ENCODE results near the gene CCDC116. TPM values are rescaled to one million over a fixed set of nuclear protein-coding genes. Genes with fewer than 3 reads are reported as not detected.

CCDC116 gene
- total and polyA plus RNA-seq, 5 experiments from 2014 or later: 0.34 to 0.93 TPM; not detected in 3

DNA sequence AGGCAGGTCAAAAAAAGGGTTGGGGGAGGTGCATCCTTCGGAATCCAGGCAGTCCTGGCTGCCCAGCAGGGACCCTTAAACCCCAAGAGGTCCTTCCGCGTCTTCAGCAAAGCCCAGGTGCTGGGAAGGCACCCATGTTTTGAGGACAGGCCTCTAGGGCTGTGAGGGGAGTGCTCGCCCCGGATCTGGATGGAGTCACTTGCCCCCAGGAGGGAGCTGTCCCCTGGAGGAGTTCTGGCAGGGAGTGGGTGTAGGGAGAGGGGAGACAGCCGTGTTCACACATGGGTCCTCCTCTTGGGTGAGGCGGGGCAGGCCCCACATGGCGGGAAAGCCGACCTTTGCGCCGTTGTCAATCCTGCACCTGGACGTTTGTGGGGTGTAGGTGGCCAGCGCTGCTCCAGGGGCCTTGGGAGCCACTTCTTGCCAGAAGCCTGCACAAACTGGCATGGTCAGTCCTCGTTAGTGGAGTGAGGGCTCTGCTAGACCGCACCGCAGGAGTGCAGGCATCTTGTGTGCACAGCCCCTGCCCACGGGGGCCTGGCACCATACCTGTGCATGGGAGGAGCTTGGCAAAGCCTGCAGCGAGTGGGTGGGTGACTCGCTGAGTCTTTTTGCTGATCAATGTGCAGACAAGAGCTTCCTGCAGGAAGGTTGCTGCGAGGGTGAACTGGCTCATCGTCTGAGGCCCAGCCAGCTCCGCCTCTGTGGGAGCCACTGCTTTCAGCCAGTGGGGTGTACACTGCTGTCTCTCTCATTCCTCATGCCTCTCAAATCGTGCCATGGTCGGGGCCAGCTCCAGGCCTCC lies 49.2 kb downstream of the CCDC116 start:
- H3K4me3 Mint-ChIP-seq: no peak overlapping the region
- no peak for ATAC-seq
- no peaks in the 10 kb centered on the region for H3K9me3 Mint-ChIP-seq
- peak in 1 of 10 donors; percentile 60 for DNase-seq
- H3K27ac Mint-ChIP-seq: peak overlapping the region in 1 of 10 donors; percentile 72
- H3K4me1 Mint-ChIP-seq: peaks cover 0 to 5% (median 2%) of the 10 kb centered on the region in 4 donors
- peaks cover 0 to 57% (median 8%) of the 10 kb centered on the region in 3 donors for H3K36me3 Mint-ChIP-seq
- POLR2A ChIA-PET: no interaction called here
- no peaks in the 10 kb centered on the region for H3K27me3 Mint-ChIP-seq

DNA sequence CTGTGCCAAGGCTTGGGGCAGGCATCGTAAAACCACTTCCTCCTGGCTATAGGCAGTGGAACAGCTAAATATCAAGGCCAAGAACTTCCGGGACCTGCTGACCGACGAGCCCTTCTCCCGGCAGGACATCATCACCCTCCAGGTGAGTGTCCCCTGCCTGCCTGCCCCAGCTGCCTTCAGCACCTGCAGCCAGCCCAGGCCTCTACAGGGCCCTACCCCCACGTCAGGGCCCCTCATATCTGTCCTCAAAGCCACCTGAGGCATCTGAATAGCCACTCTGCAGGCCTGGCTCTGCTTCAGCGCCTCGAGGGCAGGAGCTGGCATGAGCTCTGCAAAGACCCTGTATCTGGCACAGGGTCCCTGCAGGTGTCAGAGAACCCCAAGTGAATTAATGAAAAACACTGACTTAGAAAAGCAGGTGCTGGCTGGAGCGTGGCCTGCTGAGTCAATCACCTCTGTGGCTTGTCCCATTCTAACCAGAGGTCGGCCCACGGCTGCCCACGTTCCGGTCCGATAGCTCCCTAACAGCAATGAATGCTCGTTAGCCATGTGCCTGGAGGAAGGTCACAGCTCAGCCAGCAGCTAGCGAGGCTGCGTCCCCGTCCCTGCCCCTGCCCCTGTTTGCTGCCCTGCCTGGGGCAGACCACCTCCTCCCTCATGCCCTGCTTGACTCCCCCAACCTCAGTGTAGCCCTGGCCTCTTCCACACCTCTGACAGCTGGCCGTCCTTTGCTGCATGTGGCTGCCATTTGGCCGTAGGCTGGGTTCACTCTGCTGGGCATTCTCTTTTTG lies 50.0 kb downstream of the CCDC116 start:
- Mint-ChIP-seq H3K27ac (no peak overlapping the region), H3K36me3 (peaks cover 0 to 58% (median 6%) of the 10 kb centered on the region in 3 donors), H3K9me3 (no peaks in the 10 kb centered on the region), H3K27me3 (no peaks in the 10 kb centered on the region), H3K4me3 (no peak overlapping the region), H3K4me1 (peaks cover 0 to 5% (median 2%) of the 10 kb centered on the region in 4 donors)
- ATAC-seq (no peak), DNase-seq (peak in 1 of 10 donors; percentile 16)
- POLR2A ChIA-PET: no interaction called here

DNA sequence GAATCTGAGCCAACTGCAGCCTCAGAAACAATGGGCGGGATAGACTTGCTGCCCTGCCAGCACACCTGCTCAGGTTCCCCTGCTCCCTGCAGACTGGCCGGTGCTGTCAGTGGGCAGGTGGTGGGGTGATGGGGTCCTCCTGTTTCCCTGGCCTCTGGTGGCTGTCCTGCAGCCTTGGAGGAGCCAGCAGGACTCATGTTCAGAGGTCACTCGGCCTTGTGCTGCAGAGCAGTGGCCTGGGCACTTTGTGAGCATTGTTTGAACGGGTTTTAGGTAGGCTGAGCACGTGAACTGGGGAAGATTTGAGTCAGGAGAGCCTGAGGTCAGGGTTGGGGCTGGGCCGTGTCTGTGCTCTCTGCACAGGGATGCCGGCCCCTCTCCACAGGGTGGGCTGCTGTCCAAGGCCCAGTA lies 50.8 kb downstream of the CCDC116 start:
- Mint-ChIP-seq H3K27me3 (no peaks in the 10 kb centered on the region), H3K4me1 (peaks cover 0 to 5% (median 0%) of the 10 kb centered on the region in 4 donors), H3K4me3 (no peak overlapping the region), H3K36me3 (peaks cover 0 to 62% (median 6%) of the 10 kb centered on the region in 3 donors), H3K9me3 (no peaks in the 10 kb centered on the region), H3K27ac (peak overlapping the region in 2 of 10 donors; percentile 1 to 3)
- POLR2A ChIA-PET: no interaction called here
- DNase-seq (peak in 1 of 10 donors; percentile 53), ATAC-seq (no peak)

DNA sequence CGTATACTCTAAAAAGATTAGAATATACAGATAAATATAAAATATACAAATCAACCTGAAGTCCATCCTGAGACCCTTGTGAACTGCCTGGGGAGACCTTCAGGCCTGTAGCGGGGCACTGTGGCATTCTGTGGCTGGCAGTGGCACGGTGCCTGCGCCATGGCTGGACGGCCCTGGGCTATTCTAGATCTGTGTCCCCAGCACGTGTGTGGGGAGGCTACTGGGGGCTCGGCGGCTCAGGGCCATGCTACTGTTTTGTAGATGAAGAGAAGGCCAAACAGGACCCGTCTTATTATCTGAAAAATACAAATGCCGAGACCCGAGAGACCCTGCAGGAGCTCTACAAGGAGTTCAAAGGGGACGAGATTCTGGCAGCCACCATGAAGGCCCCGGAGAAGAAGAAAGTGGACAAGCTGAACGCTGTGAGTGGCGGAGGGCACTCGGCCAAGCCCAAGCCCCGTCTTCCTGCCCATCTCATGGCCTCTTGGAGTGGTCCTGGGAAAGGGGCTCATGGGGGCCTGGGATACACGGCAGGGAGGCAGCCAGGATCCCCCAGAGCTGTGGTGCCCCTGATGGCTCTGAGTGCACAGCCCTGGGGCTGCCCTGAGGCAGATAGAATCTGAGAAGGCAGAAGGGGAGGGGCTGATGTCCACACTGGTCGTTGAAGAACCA lies 52.1 kb downstream of the CCDC116 start:
- H3K36me3 Mint-ChIP-seq: peaks cover 0 to 68% (median 3%) of the 10 kb centered on the region in 3 donors
- POLR2A ChIA-PET: interaction anchor here (1.5 kb wide), 1 partner anchor 19 kb away, joined by 5 read pairs; the partner anchor contains the start of gene PPIL2

DNA sequence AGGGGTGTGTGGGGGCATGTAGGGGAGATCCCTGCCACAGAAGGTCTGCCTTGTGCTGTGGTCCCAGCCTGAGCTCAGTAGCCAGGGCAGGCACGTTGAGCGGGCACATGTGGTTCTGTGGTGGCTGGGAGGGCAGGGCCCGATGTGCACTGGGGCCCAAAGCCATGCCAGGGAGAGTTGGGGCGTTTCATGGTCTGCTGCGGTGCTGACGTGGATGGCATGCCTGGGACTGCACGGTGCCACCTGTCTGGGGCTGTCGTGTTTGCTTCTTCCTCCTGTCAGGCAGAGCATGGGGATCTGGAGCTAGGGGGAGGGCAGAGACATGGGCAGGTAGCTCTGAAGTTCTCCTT lies 52.6 kb downstream of the CCDC116 start:
- peaks cover 0 to 71% (median 3%) of the 10 kb centered on the region in 3 donors for H3K36me3 Mint-ChIP-seq
- POLR2A ChIA-PET: interaction anchor here (1.5 kb wide), 1 partner anchor 19 kb away, joined by 5 read pairs; the partner anchor contains the start of gene PPIL2
- H3K27ac Mint-ChIP-seq: peak overlapping the region in 3 of 10 donors; percentile 46 to 62 (median 56)
- no peaks in the 10 kb centered on the region for H3K27me3 Mint-ChIP-seq
- peaks cover 0 to 10% (median 3%) of the 10 kb centered on the region in 4 donors for H3K4me1 Mint-ChIP-seq
- ATAC-seq (no peak), DNase-seq (no peak)
- no peak overlapping the region for H3K4me3 Mint-ChIP-seq
- H3K9me3 Mint-ChIP-seq: no peaks in the 10 kb centered on the region

More for the DNA sequence above, 52.1 kb downstream of the CCDC116 start:
- Mint-ChIP-seq H3K27me3 (no peaks in the 10 kb centered on the region), H3K4me3 (no peak overlapping the region), H3K4me1 (peaks cover 0 to 9% (median under 1%) of the 10 kb centered on the region in 4 donors), H3K27ac (peak overlapping the region in 1 of 10 donors; percentile 56), H3K9me3 (no peaks in the 10 kb centered on the region)
- no peak for ATAC-seq
- DNase-seq: peak in 1 of 10 donors; percentile 48

DNA sequence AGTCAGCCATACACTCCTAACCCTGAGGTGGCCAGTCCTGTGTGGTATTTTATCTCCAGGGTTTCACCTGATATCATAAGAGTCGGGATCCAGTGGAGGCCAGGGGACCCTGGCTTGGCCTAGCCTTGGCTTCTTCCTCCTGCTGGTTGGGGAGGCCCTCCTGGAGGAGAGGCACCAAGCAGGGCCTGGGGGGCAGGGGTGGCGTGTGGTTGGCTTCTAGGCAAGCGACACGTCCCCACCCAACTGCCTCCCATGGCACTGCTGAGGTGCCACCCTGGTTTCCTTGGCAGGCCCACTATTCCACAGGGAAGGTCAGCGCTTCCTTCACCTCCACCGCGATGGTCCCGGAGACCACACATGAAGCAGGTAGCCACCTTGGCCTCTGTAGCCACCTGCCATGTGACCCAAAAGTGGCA lies 53.6 kb downstream of the CCDC116 start:
- H3K36me3 Mint-ChIP-seq: peaks cover 0 to 76% (median 3%) of the 10 kb centered on the region in 3 donors
- H3K27ac Mint-ChIP-seq: no peak overlapping the region

More for the DNA sequence above, 53.6 kb downstream of the CCDC116 start:
- peaks cover 0 to 11% (median 5%) of the 10 kb centered on the region in 4 donors for H3K4me1 Mint-ChIP-seq
- ATAC-seq: no peak
- peak in 1 of 10 donors; percentile 43 for DNase-seq
- POLR2A ChIA-PET: no interaction called here
- no peak overlapping the region for H3K4me3 Mint-ChIP-seq
- no peaks in the 10 kb centered on the region for H3K9me3 Mint-ChIP-seq
- H3K27me3 Mint-ChIP-seq: no peaks in the 10 kb centered on the region

Small RNA genes within 50 kb of the gene (microRNA-seq; reads per million reads assigned to microRNA genes)
- gene MIR130B (ENCODE audit: borderline microRNAs expressed) (64.3 reads per million, percentile 58 among the genes with 10 or more reads in this experiment), gene MIR301B (ENCODE audit: borderline microRNAs expressed) (not detected)

Other genes with a start within 250 kb of the CCDC116 start
- 1 to 10 TPM in 1 of 2 experiments, under 1 TPM in 1; 0.80 to 2.4 TPM for gene RIMBP3B, start 249.0 kb upstream of the CCDC116 start, total RNA-seq
- gene RIMBP3B, start 249.0 kb upstream of the CCDC116 start, polyA plus RNA-seq: under 1 TPM; 0.16 to 0.59 (median 0.49) TPM
- gene HIC2, start 215.4 kb upstream of the CCDC116 start, total RNA-seq: 10 to 100 TPM; 11.1 to 11.3 TPM
- gene HIC2, start 215.4 kb upstream of the CCDC116 start, polyA plus RNA-seq: 1 to 10 TPM in 2 of 3 donors, under 1 TPM in 1; 0.77 to 1.1 (median 1.0) TPM
- gene TMEM191C, start 165.4 kb upstream of the CCDC116 start, total RNA-seq: 1 to 10 TPM; 5.4 to 5.6 TPM
- gene TMEM191C, start 165.4 kb upstream of the CCDC116 start, polyA plus RNA-seq: 1 to 10 TPM; 1.0 to 1.5 (median 1.1) TPM
- 1 to 10 TPM; 3.2 to 3.5 TPM for gene RIMBP3C, start 81.3 kb upstream of the CCDC116 start, total RNA-seq
- gene RIMBP3C, start 81.3 kb upstream of the CCDC116 start, polyA plus RNA-seq: under 1 TPM in 2 of 3 donors, not detected in 1; 0.39 to 0.55 TPM
- 10 to 100 TPM; 33.3 to 34.5 TPM for gene UBE2L3, start 65.0 kb upstream of the CCDC116 start, total RNA-seq
- 10 to 100 TPM; 88.4 to 97.6 (median 96.8) TPM for gene UBE2L3, start 65.0 kb upstream of the CCDC116 start, polyA plus RNA-seq
- gene YDJC, start 2.7 kb upstream of the CCDC116 start, total RNA-seq: 10 to 100 TPM; 48.8 to 54.0 TPM
- gene YDJC, start 2.7 kb upstream of the CCDC116 start, polyA plus RNA-seq: 10 to 100 TPM; 38.0 to 68.9 (median 53.6) TPM
- gene SDF2L1, start 9.5 kb downstream of the CCDC116 start, total RNA-seq: 10 to 100 TPM; 23.2 to 27.8 TPM
- gene SDF2L1, start 9.5 kb downstream of the CCDC116 start, polyA plus RNA-seq: 10 to 100 TPM; 63.1 to 68.9 (median 63.4) TPM
- 10 to 100 TPM; 78.0 to 79.0 TPM for gene PPIL2, start 33.3 kb downstream of the CCDC116 start, total RNA-seq
- gene PPIL2, start 33.3 kb downstream of the CCDC116 start, polyA plus RNA-seq: 10 to 100 TPM; 19.3 to 44.5 (median 19.8) TPM
- gene YPEL1, start 103.0 kb downstream of the CCDC116 start, total RNA-seq: 1 to 10 TPM; 5.3 to 6.7 TPM
- 10 to 100 TPM in 1 of 3 donors, 1 to 10 TPM in 2; 1.8 to 15.3 (median 3.3) TPM for gene YPEL1, start 103.0 kb downstream of the CCDC116 start, polyA plus RNA-seq
- gene MAPK1, start 234.9 kb downstream of the CCDC116 start, total RNA-seq: 100 to 1,000 TPM; 119 TPM
- gene MAPK1, start 234.9 kb downstream of the CCDC116 start, polyA plus RNA-seq: 10 to 100 TPM; 62.9 to 92.8 (median 78.9) TPM

Data from naive thymus-derived CD8-positive, alpha-beta T cell (primary cell).